ENCODE data around the gene KRT13.
A peak's percentile ranks its signal among the peaks of the same experiment; 100 is the strongest.
"Not testable (repeated sequence)": the region's sequence is repeated elsewhere in the genome, so short reads cannot be mapped to it uniquely, and the experiment has no call there.

KRT13 gene

GRCh38 chr17:41505007-41505808 is at the start of gene KRT13:
Gene KRT13, minus strand, starts transcription at chr17:41505612. Its CDS starts 62 bp downstream, at chr17:41505550.
- DNase-seq (ENCODE audit: low spot score): no peak

- no peak for DNase-seq (ENCODE audit: low spot score)
Measured at GRCh38 chr17:41553987-41554680, 48.7 kb upstream of the KRT13 start.

- DNase-seq (ENCODE audit: low spot score): no peak
Measured at GRCh38 chr17:41553176-41553575, 47.8 kb upstream of the KRT13 start.

- no peak for DNase-seq (ENCODE audit: low spot score)
Measured at GRCh38 chr17:41552455-41552854, 47.0 kb upstream of the KRT13 start.

- DNase-seq (ENCODE audit: low spot score): no peak
Measured at GRCh38 chr17:41551365-41551764, 46.0 kb upstream of the KRT13 start.

GRCh38 chr17:41549596-41550039 is 44.2 kb upstream of the KRT13 start:
- no peak for DNase-seq (ENCODE audit: low spot score)

- peak; percentile 79 for DNase-seq (ENCODE audit: low spot score)
Measured at GRCh38 chr17:41548844-41549595, 43.6 kb upstream of the KRT13 start.

- no peak for DNase-seq (ENCODE audit: low spot score)
Measured at GRCh38 chr17:41547921-41548843, 42.8 kb upstream of the KRT13 start.

- DNase-seq (ENCODE audit: low spot score): no peak
Measured at GRCh38 chr17:41547378-41547841, 42.0 kb upstream of the KRT13 start.

GRCh38 chr17:41546819-41547218 is 41.4 kb upstream of the KRT13 start:
- no peak for DNase-seq (ENCODE audit: low spot score)

- no peak for DNase-seq (ENCODE audit: low spot score)
Measured at GRCh38 chr17:41545829-41546410, 40.5 kb upstream of the KRT13 start.

- no peak for DNase-seq (ENCODE audit: low spot score)
Measured at GRCh38 chr17:41544935-41545334, 39.5 kb upstream of the KRT13 start.

- DNase-seq (ENCODE audit: low spot score): no peak
Measured at GRCh38 chr17:41544491-41544892, 39.1 kb upstream of the KRT13 start.

- not testable (repeated sequence) for DNase-seq (ENCODE audit: low spot score)
Measured at GRCh38 chr17:41542786-41543185, 37.4 kb upstream of the KRT13 start.

GRCh38 chr17:41542357-41542756 is 36.9 kb upstream of the KRT13 start:
- no peak for DNase-seq (ENCODE audit: low spot score)

GRCh38 chr17:41540921-41541625 is 35.7 kb upstream of the KRT13 start:
- no peak for DNase-seq (ENCODE audit: low spot score)

- no peak for DNase-seq (ENCODE audit: low spot score)
Measured at GRCh38 chr17:41539979-41540701, 34.7 kb upstream of the KRT13 start.

GRCh38 chr17:41539071-41539492 is 33.7 kb upstream of the KRT13 start:
- DNase-seq (ENCODE audit: low spot score): no peak

GRCh38 chr17:41538565-41538991 is 33.2 kb upstream of the KRT13 start:
- DNase-seq (ENCODE audit: low spot score): no peak

- no peak for DNase-seq (ENCODE audit: low spot score)
Measured at GRCh38 chr17:41537990-41538389, 32.6 kb upstream of the KRT13 start.

Measured in germinal center (tissue), 1 donor.